ENCODE results near the gene BICD1. TPM values are rescaled to one million over a fixed set of nuclear protein-coding genes. Genes with fewer than 3 reads are reported as not detected.

Gene BICD1
- total and polyA plus RNA-seq, 2 of the 13 experiments (the other 11 are each of a cell fraction or from before 2014, with no cell fraction given): 4.5 to 5.2 TPM

DNA sequence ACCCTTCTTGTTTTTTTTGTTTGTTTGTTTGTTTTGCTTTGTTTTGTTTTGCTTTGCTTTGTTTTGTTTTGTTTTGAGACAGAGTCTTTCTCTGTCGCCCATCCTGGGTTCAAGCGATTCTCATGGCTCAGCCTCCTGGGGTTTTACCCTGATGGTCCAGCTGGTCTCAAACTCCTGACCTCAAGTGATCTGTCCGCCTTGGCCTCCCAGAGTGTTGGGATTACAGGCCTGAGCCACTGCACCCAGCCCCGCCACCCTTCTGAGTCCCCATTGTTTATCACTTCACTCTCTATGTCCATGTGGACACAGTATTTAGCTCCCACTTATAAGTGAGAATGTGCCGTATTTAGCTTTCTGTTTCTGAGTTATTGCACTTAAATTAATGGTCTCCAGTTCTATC is 36.9 kb upstream of the BICD1 start:
- 79% methylated on average over 5 of the region's 5 CpGs for WGBS (ENCODE audit: low lambda C conversion rate)
- ChIA-PET CTCF (ENCODE audit: low intra/inter-chr PET ratio, low total read pairs) (no interaction called here), POLR2A (no interaction called here)
- no peak for ATAC-seq
- Histone ChIP-seq H3K27ac (ENCODE audit: extremely low read length, insufficient read depth, low read length) (no peak overlapping the region), H2AFZ (ENCODE audit: low read length) (no peak overlapping the region), H3K27me3 (ENCODE audit: control insufficient read depth in 1 of 2, insufficient read depth in 2 of 2, low read length in 2 of 2) (no peaks in the 10 kb centered on the region), H3K9me3 (ENCODE audit: low read length) (peaks cover 8% of the 10 kb centered on the region; the same call in 1 of the 2 replicates), H3K79me2 (ENCODE audit: insufficient read depth, low read length) (no peaks in the 10 kb centered on the region), H3K9ac (ENCODE audit: insufficient read depth, low read depth, low read length) (no peak overlapping the region), H3K36me3 (replicated peaks in 1 of 2; ENCODE audit: control insufficient read depth in 1 of 2, insufficient read depth in 2 of 2, low read length in 2 of 2) (no peaks in the 10 kb centered on the region), H3K4me3 (replicated peaks in 1 of 3; ENCODE audit: insufficient read depth in 1 of 3, low read depth in 2 of 3, low read length in 3 of 3) (0 out of 6 replicates have a peak overlapping the region, but pooled peaks of 1 of the 3 experiments have one; percentile 1), H3K4me1 (ENCODE audit: insufficient read depth, low read length) (peaks cover 22% of the 10 kb centered on the region), H4K20me1 (ENCODE audit: insufficient read depth, low read length) (no peaks in the 10 kb centered on the region), H3K4me2 (ENCODE audit: low read depth, low read length) (peak overlapping the region; percentile 56; the same call in 1 of the 2 replicates)
- in situ Hi-C loops (cut with HindIII; ENCODE audit: extremely low pct_ligation_motif_present, low pct_unique_long_range_greater_than_20kb): loop anchor here (10.0 kb wide), 1 partner anchor 235 kb away; no protein-coding TSS in a partner anchor
- BruUV-seq (replicated peaks): no TSS peak
- no peak for TF ChIP-seq TBX3 (IDR thresholded peaks at IDR 0.05; ENCODE audit: borderline replicate concordance)
- TF ChIP-seq ATAD3A (CRISPR knock-in tag; IDR thresholded peaks at IDR 0.05): no peak
- no peak for TF ChIP-seq ZFP36L1 (CRISPR knock-in tag; IDR thresholded peaks at IDR 0.05)
- no peak for TF ChIP-seq ZNF530 (CRISPR knock-in tag; IDR thresholded peaks at IDR 0.05; ENCODE audit: low read depth)
- no peak for TF ChIP-seq CBX5 (CRISPR knock-in tag; IDR thresholded peaks at IDR 0.05; ENCODE audit: borderline replicate concordance)
- no peak for TF ChIP-seq CBFB (CRISPR knock-in tag; IDR thresholded peaks at IDR 0.05)
- TF ChIP-seq AKNA (CRISPR knock-in tag; IDR thresholded peaks at IDR 0.05; ENCODE audit: borderline replicate concordance): no peak
- no peak for TF ChIP-seq HOXD1 (CRISPR knock-in tag; IDR thresholded peaks at IDR 0.05)
- no peak for TF ChIP-seq ZNF773 (CRISPR knock-in tag; IDR thresholded peaks at IDR 0.05; ENCODE audit: borderline replicate concordance)
- no peak for TF ChIP-seq REL (CRISPR knock-in tag; conservative IDR thresholded peaks at IDR 0.05)
- TF ChIP-seq, protein P1, sequence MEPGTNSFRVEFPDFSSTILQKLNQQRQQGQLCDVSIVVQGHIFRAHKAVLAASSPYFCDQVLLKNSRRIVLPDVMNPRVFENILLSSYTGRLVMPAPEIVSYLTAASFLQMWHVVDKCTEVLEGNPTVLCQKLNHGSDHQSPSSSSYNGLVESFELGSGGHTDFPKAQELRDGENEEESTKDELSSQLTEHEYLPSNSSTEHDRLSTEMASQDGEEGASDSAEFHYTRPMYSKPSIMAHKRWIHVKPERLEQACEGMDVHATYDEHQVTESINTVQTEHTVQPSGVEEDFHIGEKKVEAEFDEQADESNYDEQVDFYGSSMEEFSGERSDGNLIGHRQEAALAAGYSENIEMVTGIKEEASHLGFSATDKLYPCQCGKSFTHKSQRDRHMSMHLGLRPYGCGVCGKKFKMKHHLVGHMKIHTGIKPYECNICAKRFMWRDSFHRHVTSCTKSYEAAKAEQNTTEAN (CRISPR knock-in tag; conservative IDR thresholded peaks at IDR 0.05): no peak
- no peak for TF ChIP-seq MIER3 (CRISPR knock-in tag; IDR thresholded peaks at IDR 0.05; ENCODE audit: borderline replicate concordance)
- no peak for TF ChIP-seq ZNF713 (CRISPR knock-in tag; IDR thresholded peaks at IDR 0.05)
- TF ChIP-seq, protein P2, sequence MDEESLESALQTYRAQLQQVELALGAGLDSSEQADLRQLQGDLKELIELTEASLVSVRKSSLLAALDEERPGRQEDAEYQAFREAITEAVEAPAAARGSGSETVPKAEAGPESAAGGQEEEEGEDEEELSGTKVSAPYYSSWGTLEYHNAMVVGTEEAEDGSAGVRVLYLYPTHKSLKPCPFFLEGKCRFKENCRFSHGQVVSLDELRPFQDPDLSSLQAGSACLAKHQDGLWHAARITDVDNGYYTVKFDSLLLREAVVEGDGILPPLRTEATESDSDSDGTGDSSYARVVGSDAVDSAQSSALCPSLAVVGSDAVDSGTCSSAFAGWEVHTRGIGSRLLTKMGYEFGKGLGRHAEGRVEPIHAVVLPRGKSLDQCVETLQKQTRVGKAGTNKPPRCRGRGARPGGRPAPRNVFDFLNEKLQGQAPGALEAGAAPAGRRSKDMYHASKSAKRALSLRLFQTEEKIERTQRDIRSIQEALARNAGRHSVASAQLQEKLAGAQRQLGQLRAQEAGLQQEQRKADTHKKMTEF (CRISPR knock-in tag; IDR thresholded peaks at IDR 0.05): no peak
- no peak for TF ChIP-seq ZBTB33 (CRISPR knock-in tag; IDR thresholded peaks at IDR 0.05)
- intact Hi-C loops (cut with micrococcal nuclease; ENCODE audit: unreplicated experiment): no loop called here
- no peak for DNase-seq (ENCODE audit: low spot score)
- no peak for FAIRE-seq

All from HepG2 (cell line).